Heart left ventricle (tissue), 16 donors: ENCODE data around the gene ARID3A. TPM values are rescaled to one million over a fixed set of nuclear protein-coding genes. Genes with fewer than 3 reads are reported as not detected.
A peak's percentile ranks its signal among the peaks of the same experiment; 100 is the strongest.

ENCODE experiments used
- ATAC-seq, 4 donors: fragments of 200-7000 bp; cut with Tn5 transposase; one replicate each; pipeline ENCODE4 v1.9.1; 2020 to 2022; ENCODE audit warnings: moderate library complexity in 4 of 4, mild to moderate bottlenecking in 3 of 4, moderate number of reproducible peaks in 1 of 4
- DNase-seq, 5 donors: peaks; one replicate each; pipeline ENCODE4 v3.0.0-alpha.2; 2020
- H3K27ac ChIP-seq, 12 donors: fragments of 200-600 bp; sonication (generic) in 4 of 12; one replicate each; pipeline versions ENCODE4 v1.5.0 to v1.8.0; 2016 to 2022; ENCODE audit warnings: mild to moderate bottlenecking in 2 of 12
- H3K27me3 ChIP-seq, 9 donors: fragments of 200-600 bp; sonication (generic) in 2 of 9; one replicate each; pipeline versions ENCODE4 v1.5.1 to v1.8.0; 2016 to 2022; ENCODE audit warnings: mild to moderate bottlenecking in 3 of 9
- H3K36me3 ChIP-seq, 9 donors: fragments of 200-600 bp; sonication (generic) in 2 of 9; one replicate each; pipeline versions ENCODE4 v1.5.0 to v1.8.0; 2018 to 2022; ENCODE audit warnings: mild to moderate bottlenecking in 2 of 9
- H3K4me1 ChIP-seq, 12 donors: fragments of 200-600 bp; sonication (generic) in 4 of 12; one replicate each; pipeline versions ENCODE4 v1.5.0 to v1.8.0; 2016 to 2022; ENCODE audit warnings: mild to moderate bottlenecking in 3 of 12
- H3K4me3 ChIP-seq, 12 donors: fragments of 200-600 bp; sonication (generic) in 4 of 12; one replicate each; pipeline versions ENCODE4 v1.5.0 to v1.8.0; 2017 to 2022; ENCODE audit warnings: mild to moderate bottlenecking in 9 of 12, moderate library complexity in 4 of 12
- H3K9me3 ChIP-seq, 12 donors: fragments of 200-600 bp; sonication (generic) in 4 of 12; one replicate each; pipeline versions ENCODE4 v1.5.0 to v1.8.0; 2016 to 2022; ENCODE audit warnings: mild to moderate bottlenecking in 1 of 12
- POLR2A ChIP-seq, 2 donors: fragments of 450-650 bp; IDR thresholded peaks; one replicate each; pipeline ENCODE4 v1.6.1; 2017; ENCODE audit warnings: antibody characterized with exemption in 2 of 2, mild to moderate bottlenecking in 2 of 2, moderate library complexity in 2 of 2
- WGBS, 4 donors: extraction: QIAGEN DNeasy Blood & Tissue Kit in 2 of 4; methylation state at CpG; one replicate each; pipeline versions ENCODE4 v1.1.5 to v1.1.7; 2013 to 2018; 5-methylcytosine and 5-hydroxymethylcytosine counted together
- intact Hi-C, 10 donors: fragments of 100-400 bp; cut with DNase I; formaldehyde crosslinking; loops; one replicate each; pipeline versions ENCODE4 v1.11.1 to v1.14.2; 2022
- polyA plus RNA-seq, 2 donors: library from polyadenylated mRNA; stranded (reverse); fragments of 200-250 nt; gene quantifications; one replicate each; pipeline ENCODE4 v1.2.3, GENCODE V29; 2013
- total RNA-seq, 9 donors: library from RNA; depleted of rRNA in 2 of 9; stranded (reverse); fragments of >200 nt in 2 of 9; fragmentation: NEBNext Ultra II Directional in 3 of 9; extraction: Animal tissue kit (Norgen Biotek cat#: 25700) in 3 of 9; gene quantifications; one replicate each; pipeline versions ENCODE4 v1.1.0 to v1.2.4, GENCODE V29; 2016 to 2023
- TF ChIP-seq, protein P1 (sequence below), 12 donors: fragments of 200-600 bp; sonication (generic) in 4 of 12; IDR thresholded peaks; one replicate each; pipeline versions ENCODE4 v1.5.0 to v1.8.0; 2018 to 2022; ENCODE audit warnings: antibody characterized with exemption in 12 of 12, mild to moderate bottlenecking in 5 of 12
- donor health status: ischemic (EF 13 %, LVEDD 7.1; RV severe dilation, severe dysfunction).
- donor health status: healthy with polysubstance abuse.
- donor health status: DM: no; HTN: yes; CAD: no.
- donor health status: DM: no; HTN: no; CAD: no.
- donor health status: ischemic (EF 25% LVEDD 6.9; RV normal size, moderate dysfunction).
- donor health status: ischemic (EF 25% LVEDD 5.7; RV mildly dilated, moderate dysfunction).
- donor health status: healthy.
- donor health status: DM: yes; HTN: yes; CAD: no.
- donor health status: ischemic (EF 35%, LVEDD 5.7; RV mildly dilated, moderate dysfunction).
- donor health status: nonischemic (EF 11% LVEDD 7.7; RV severe dilation, severe dysfunction).
- donor health status: DM: yes; HTN: yes; CAD: no.
- donor health status: PGD.
- donor health status: ischemic (EF 29% LVEDD 5.4; RV normal size, mild dysfunction).
- donor health status: nonischemic (EF 23%, LVEDD 6.1; RV moderate dilation, normal function).

ARID3A gene
- total and polyA plus RNA-seq, 11 donors, result 1.9 to 15.7 (median 5.8) TPM

DNA sequence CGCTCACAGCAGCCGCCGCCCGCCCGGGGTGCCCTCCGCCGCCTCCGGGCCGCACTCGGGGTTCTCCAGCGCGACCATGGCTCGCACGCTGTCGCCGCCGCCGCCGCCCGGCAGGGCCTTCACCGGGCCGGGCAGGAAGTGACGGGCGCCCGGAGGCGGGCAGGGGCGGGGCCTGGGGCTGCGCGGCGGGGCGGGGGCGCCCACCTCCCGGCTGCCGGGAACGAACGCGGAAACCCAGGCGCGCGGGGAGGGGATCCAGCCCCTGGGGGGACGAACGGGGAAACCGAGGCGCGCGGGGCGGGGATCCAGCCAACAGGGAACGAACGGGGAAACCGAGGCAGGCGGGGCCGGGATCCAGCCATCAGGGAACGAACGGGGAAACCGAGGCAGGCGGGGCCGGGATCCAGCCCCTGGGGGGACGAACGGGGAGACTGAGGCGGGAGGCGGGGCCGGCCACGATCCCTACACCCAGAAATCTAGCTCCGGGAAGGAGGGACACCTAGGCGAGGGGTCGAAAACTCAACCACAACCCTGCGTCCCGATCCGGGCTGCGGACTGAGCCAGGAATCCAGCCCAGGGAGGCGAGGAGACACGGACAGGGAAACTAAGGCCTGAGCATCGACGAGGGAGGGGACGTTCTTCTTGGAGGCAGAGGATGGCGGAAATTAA, 12.6 kb upstream of the ARID3A start, which contains the start of gene R3HDM4:
Gene R3HDM4 (minus strand): TSS at position 140 of the 669 bp plus-strand sequence. CDS start 62 bp downstream, at position 78.
- intact Hi-C loops, result loop anchor here in 4 of 10 donors (5.0 kb wide), 3 partner anchors 41 to 251 kb away; partner anchors contain the start of gene RNF126 (in 1 of the 4)
- peaks cover 7 to 56% (median 19%) of the 10 kb centered on the region in 12 donors for H3K4me1 ChIP-seq

DNA sequence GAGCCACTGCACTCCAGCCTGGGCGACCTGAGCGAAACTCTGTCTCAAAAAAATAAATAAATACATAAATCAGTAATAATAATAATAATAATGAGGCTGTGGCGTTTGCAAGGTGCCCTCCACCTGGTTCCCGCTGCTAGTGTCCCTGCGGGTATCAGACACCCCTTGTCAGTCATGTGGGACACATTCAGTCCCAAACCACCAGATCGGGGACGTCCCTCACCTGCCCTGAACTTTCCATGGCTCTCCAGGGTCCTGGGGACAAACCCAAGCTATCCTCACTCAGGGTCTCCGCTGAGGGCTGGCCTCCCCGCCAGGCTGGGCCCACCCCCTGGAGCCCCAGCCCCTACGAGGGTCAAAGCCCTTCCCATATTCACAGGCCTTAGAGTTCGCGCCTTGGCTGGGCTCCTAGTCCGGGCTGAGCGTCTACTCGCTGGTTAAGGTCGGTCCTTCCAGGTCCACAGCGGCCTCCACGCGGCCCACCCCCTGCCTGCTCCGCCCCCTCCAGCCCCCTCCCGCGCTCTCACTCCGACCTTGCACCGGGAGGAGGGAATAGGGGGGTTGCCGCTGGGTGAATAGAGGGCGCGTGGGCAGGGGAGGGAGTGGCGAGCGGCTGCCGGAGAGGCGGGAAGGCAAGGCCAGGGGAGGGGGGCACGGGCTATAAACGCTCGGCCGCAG, 9.1 kb upstream of the ARID3A start:
- no peak for TF ChIP-seq POLR2A (IDR thresholded peaks at IDR 0.05)
- TF ChIP-seq, protein P1, sequence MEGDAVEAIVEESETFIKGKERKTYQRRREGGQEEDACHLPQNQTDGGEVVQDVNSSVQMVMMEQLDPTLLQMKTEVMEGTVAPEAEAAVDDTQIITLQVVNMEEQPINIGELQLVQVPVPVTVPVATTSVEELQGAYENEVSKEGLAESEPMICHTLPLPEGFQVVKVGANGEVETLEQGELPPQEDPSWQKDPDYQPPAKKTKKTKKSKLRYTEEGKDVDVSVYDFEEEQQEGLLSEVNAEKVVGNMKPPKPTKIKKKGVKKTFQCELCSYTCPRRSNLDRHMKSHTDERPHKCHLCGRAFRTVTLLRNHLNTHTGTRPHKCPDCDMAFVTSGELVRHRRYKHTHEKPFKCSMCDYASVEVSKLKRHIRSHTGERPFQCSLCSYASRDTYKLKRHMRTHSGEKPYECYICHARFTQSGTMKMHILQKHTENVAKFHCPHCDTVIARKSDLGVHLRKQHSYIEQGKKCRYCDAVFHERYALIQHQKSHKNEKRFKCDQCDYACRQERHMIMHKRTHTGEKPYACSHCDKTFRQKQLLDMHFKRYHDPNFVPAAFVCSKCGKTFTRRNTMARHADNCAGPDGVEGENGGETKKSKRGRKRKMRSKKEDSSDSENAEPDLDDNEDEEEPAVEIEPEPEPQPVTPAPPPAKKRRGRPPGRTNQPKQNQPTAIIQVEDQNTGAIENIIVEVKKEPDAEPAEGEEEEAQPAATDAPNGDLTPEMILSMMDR (IDR thresholded peaks at IDR 0.05), result no peak
- peaks cover 38 to 54% (median 48%) of the 10 kb centered on the region in 9 donors for H3K27me3 ChIP-seq
- H3K4me1 ChIP-seq, result peaks cover 7 to 55% (median 30%) of the 10 kb centered on the region in 12 donors
- no peak overlapping the region for H3K27ac ChIP-seq
- H3K4me3 ChIP-seq, result peak overlapping the region in 11 of 12 donors; percentile 19 to 47 (median 34)
- WGBS, 4 donors, result 16 to 21% (median 18%) methylated on average over 29 to 35 of the region's 35 CpGs
- H3K9me3 ChIP-seq, result no peaks in the 10 kb centered on the region
- DNase-seq (no peak), ATAC-seq (no peak)
- intact Hi-C loops, result loop anchor here in 5 of 10 donors (1.0 to 5.0 kb wide), 3 partner anchors 39 to 146 kb away; no protein-coding TSS in a partner anchor
- no peaks in the 10 kb centered on the region for H3K36me3 ChIP-seq

More for the DNA sequence above, 12.6 kb upstream of the ARID3A start, which contains the start of gene R3HDM4:
- DNase-seq, result peak; percentile 84 to 93 (median 87)
- Histone ChIP-seq H3K27ac (peak within 1 kb of the TSS in 11 of 12 donors; percentile 80 to 97 (median 92)), H3K9me3 (no peaks in the 10 kb centered on the region), H3K27me3 (peaks cover 13 to 23% (median 18%) of the 10 kb centered on the region in 9 donors), H3K4me3 (peak within 1 kb of the TSS; percentile 72 to 99 (median 88)), H3K36me3 (no peaks in the 10 kb centered on the region)
- TF ChIP-seq, protein P1 (IDR thresholded peaks at IDR 0.05), result no peak
- TF ChIP-seq POLR2A (IDR thresholded peaks at IDR 0.05), result peak in 1 of 2 donors; percentile 51
- 0 to 1% (median 0%) methylated on average over 39 to 76 of the region's 76 CpGs for WGBS, 4 donors
- ATAC-seq, result peak; percentile 79 to 95 (median 90)

DNA sequence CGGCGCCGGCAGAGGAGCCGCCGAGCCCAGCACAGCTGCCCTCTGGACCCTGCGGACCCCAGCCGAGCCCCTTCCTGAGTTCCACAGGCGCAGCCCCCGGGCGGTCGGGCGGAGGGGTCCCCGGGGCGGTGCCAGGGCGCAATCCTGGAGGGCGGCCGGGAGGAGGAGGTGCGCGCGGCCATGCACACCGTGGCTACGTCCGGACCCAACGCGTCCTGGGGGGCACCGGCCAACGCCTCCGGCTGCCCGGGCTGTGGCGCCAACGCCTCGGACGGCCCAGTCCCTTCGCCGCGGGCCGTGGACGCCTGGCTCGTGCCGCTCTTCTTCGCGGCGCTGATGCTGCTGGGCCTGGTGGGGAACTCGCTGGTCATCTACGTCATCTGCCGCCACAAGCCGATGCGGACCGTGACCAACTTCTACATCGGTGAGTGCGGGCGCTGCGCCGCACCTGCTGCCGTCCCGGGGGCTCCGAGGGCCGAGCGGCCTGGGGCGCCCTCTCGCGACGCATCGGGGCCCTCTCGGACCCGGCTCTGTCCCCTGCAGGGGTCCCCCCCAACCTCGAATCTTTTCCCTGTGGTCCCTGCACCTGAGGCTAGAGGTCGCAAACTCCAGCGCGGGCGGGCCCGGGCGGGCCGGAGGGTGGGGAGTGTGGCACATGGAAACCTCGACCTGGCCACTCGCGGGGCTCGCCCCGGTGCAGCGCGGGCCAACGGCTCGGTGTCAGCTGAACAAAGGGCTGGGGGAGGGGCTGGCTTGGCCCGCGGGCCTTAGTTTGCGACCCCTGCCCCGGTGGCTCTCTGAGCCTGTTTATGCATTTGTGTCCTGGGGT, 8.3 kb upstream of the ARID3A start, which contains the start of gene KISS1R:
Gene KISS1R (plus strand): TSS at position 11 of the 829 bp plus-strand sequence. CDS start 170 bp downstream, at position 181.
- no peaks in the 10 kb centered on the region for H3K9me3 ChIP-seq
- H3K4me1 ChIP-seq, result peaks cover 7 to 54% (median 31%) of the 10 kb centered on the region in 12 donors
- DNase-seq, result no peak
- peaks cover 38 to 54% (median 48%) of the 10 kb centered on the region in 9 donors for H3K27me3 ChIP-seq
- peak within 1 kb of the TSS; percentile 8 to 47 (median 34) for H3K4me3 ChIP-seq
- WGBS, 4 donors, result 0 to 2% (median 1%) methylated on average over 17 to 87 of the region's 87 CpGs
- no peak within 1 kb of the TSS for H3K27ac ChIP-seq
- intact Hi-C loops, result loop anchor here in 5 of 10 donors (1.0 to 5.0 kb wide), 3 partner anchors 40 to 147 kb away; no protein-coding TSS in a partner anchor
- TF ChIP-seq, protein P1 (IDR thresholded peaks at IDR 0.05), result peak in 11 of 12 donors; percentile 9 to 56 (median 40)
- no peak for TF ChIP-seq POLR2A (IDR thresholded peaks at IDR 0.05)
- H3K36me3 ChIP-seq, result no peaks in the 10 kb centered on the region
- ATAC-seq, result no peak
